B cell (primary cell): Measurements from ENCODE around the gene CUEDC2. TPM values are rescaled to one million over a fixed set of nuclear protein-coding genes. Genes with fewer than 3 reads are reported as not detected.

Experiments
- ATAC-seq: fragments of 200-7000 bp; cut with Tn5 transposase; one replicate; pipeline ENCODE4 v1.10.0; 2021; ENCODE audit warnings: low read depth, mild to moderate bottlenecking, moderate number of reproducible peaks, moderate library complexity
- CTCF ChIA-PET: fragments of 350-600 bp; sonication (Branson Sonifier 250); formaldehyde crosslinking; loops from one replicate; lab custom pipeline; 2021; ENCODE audit warnings: antibody characterized with exemption, inconsistent platforms; lab: Charles Lee
- POLR2A ChIA-PET: fragments of 350-600 bp; sonication (Branson Sonifier 250); formaldehyde crosslinking; loops from one replicate; lab custom pipeline; 2021; ENCODE audit warnings: antibody characterized with exemption; lab: Charles Lee
- DNase-seq: peaks from one replicate; pipeline ENCODE4 v3.0.0; 2013
- H2AFZ ChIP-seq: 2 replicates; pipeline ENCODE4 v1.6.1; 2012; ENCODE audit warnings: mild to moderate bottlenecking, low read depth, low read length; ENCODE audit not compliant: insufficient read depth, poor library complexity, severe bottlenecking
- H3K27ac ChIP-seq, 2 donors: 1 replicate in 1 of 2; 2 replicates in 1 of 2; pipeline ENCODE4 v1.5.1; 2012 to 2013; ENCODE audit warnings: low read length in 2 of 2, mild to moderate bottlenecking in 2 of 2, moderate library complexity in 1 of 2
- H3K27me3 ChIP-seq, 4 experiments: fragments of 200-600 bp in 1 of 4; sonication (generic) in 1 of 4; replicated peaks in 1 of 4; 1 replicate in 2 of 4; 2 replicates in 2 of 4; pipeline versions ENCODE4 v1.6.1 to v1.7.0; 2013 to 2016; ENCODE audit warnings: low read length in 3 of 4, mild to moderate bottlenecking in 2 of 4, mixed read lengths in 1 of 4, moderate library complexity in 1 of 4; ENCODE audit not compliant: insufficient read depth in 4 of 4, control insufficient read depth in 3 of 4; ENCODE audit errors: control extremely low read depth in 1 of 4
- H3K36me3 ChIP-seq, 2 experiments: replicated peaks in 1 of 2; 1 replicate in 1 of 2; 2 replicates in 1 of 2; pipeline versions ENCODE4 v1.6.1 to v1.7.1; 2013; ENCODE audit warnings: low read length in 1 of 2; ENCODE audit not compliant: insufficient read depth in 2 of 2, control insufficient read depth in 1 of 2; ENCODE audit errors: control extremely low read depth in 1 of 2, extremely low read depth in 1 of 2
- H3K4me1 ChIP-seq, 2 donors: fragments of 200-600 bp in 1 of 2; sonication (generic) in 1 of 2; 1 replicate in 1 of 2; 2 replicates in 1 of 2; pipeline versions ENCODE4 v1.5.1 to v1.6.1; 2013 to 2017; ENCODE audit warnings: low read length in 2 of 2; ENCODE audit not compliant: control insufficient read depth in 2 of 2, insufficient read depth in 2 of 2
- H3K4me2 ChIP-seq: replicated peaks from 2 replicates; pipeline ENCODE3; 2012; ENCODE audit warnings: mild to moderate bottlenecking, low read depth, low read length; ENCODE audit not compliant: poor library complexity, severe bottlenecking
- H3K4me3 ChIP-seq, 5 experiments: fragments of 200-600 bp in 1 of 5; sonication (generic) in 1 of 5; 1 replicate in 3 of 5; 2 replicates in 2 of 5; pipeline versions ENCODE4 v1.5.1 to v1.7.0; 2011 to 2016; ENCODE audit warnings: low read length in 4 of 5, mild to moderate bottlenecking in 4 of 5, low read depth in 2 of 5, control low read depth in 1 of 5, moderate library complexity in 1 of 5; ENCODE audit not compliant: insufficient read depth in 1 of 5; ENCODE audit errors: control extremely low read depth in 1 of 5, extremely low read depth in 1 of 5
- H3K79me2 ChIP-seq: fragments of 200-600 bp; sonication (generic); one replicate; pipeline ENCODE4 v1.6.0; 2016; ENCODE audit warnings: low read length; ENCODE audit not compliant: control insufficient read depth, insufficient read depth
- H3K9ac ChIP-seq: fragments of 200-600 bp; sonication (generic); 2 replicates; pipeline ENCODE4 v1.6.1; 2017; ENCODE audit warnings: mild to moderate bottlenecking, low read length, moderate library complexity
- H3K9me3 ChIP-seq, 3 donors: one replicate each; pipeline versions ENCODE4 v1.6.1 to v1.7.1; 2013; ENCODE audit warnings: low read length in 2 of 3; ENCODE audit not compliant: control insufficient read depth in 2 of 3, insufficient read depth in 1 of 3; ENCODE audit errors: control extremely low read depth in 1 of 3
- H4K20me1 ChIP-seq: 2 replicates; pipeline ENCODE4 v1.6.0; 2012; ENCODE audit warnings: mild to moderate bottlenecking, low read length; ENCODE audit not compliant: insufficient read depth, control insufficient read depth, poor library complexity, severe bottlenecking
- H3K27ac Mint-ChIP-seq: one replicate; pipeline ENCODE4 v1.8.0; 2021; ENCODE audit warnings: mixed read lengths
- H3K27me3 Mint-ChIP-seq: one replicate; pipeline ENCODE4 v1.8.0; 2021; ENCODE audit warnings: mixed read lengths
- H3K4me1 Mint-ChIP-seq: one replicate; pipeline ENCODE4 v1.8.0; 2021; ENCODE audit warnings: mixed read lengths
- H3K4me3 Mint-ChIP-seq: one replicate; pipeline ENCODE4 v1.8.0; 2021; ENCODE audit warnings: mixed read lengths
- H3K9me3 Mint-ChIP-seq: one replicate; pipeline ENCODE4 v1.8.0; 2022; ENCODE audit warnings: mixed read lengths; ENCODE audit not compliant: insufficient read depth
- EZH2 ChIP-seq: IDR thresholded peaks from 2 replicates; pipeline ENCODE4 v1.6.1; 2012; ENCODE audit warnings: borderline replicate concordance, low read depth, mild to moderate bottlenecking, moderate library complexity, low read length; ENCODE audit not compliant: insufficient read depth, poor library complexity, severe bottlenecking
- WGBS: methylation state at CpG from one replicate; pipeline ENCODE4 v1.1.5; 2013; ENCODE audit warnings: missing lambda C conversion rate; ENCODE audit not compliant: insufficient coverage; 5-methylcytosine and 5-hydroxymethylcytosine counted together
- intact Hi-C: fragments of 100-400 bp; cut with micrococcal nuclease; formaldehyde crosslinking; loops from one replicate; pipeline ENCODE4 v1.10.0; 2022
- polyA plus RNA-seq: library from polyadenylated mRNA; depleted of rRNA; stranded (reverse); fragments of >200 nt; gene quantifications from 2 replicates; pipeline ENCODE4 v1.2.3, GENCODE V29; 2012
- total RNA-seq, 2 donors: library from RNA; stranded (reverse); fragments of 120-200 nt in 1 of 2; gene quantifications; 1 replicate in 1 of 2; 2 replicates in 1 of 2; pipeline versions ENCODE4 v1.2.3 to v1.2.4, GENCODE V29; 2013 to 2022
- TF ChIP-seq, protein P1 (sequence below): fragments of 200-600 bp; IDR thresholded peaks from one replicate; pipeline ENCODE4 v1.8.0; 2022; ENCODE audit warnings: antibody characterized with exemption, mild to moderate bottlenecking

Gene CUEDC2
- total and polyA plus RNA-seq, 2 donors (not counting 1 experiment from before 2014, with no cell fraction given), result 35.6 to 49.4 TPM

DNA sequence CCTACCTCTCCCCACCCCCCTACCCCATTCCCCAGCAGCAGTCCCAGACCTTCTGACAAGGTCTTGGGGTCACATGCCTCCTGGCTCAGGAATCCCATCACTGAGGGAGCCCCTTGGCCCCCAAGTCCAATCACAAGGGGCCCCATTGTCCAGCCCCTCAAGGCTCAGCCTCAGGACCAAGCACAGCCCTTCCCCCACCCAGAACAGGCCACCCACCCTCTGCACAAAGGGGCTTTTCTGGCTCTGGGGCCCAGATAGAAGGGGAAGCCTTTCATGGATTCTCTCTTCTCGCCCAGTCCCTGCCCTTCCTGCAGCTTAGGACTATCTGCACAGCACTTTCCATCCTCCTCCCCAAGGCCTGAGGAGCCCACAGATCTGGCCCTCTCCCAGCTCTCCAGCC is 6.9 kb downstream of the CUEDC2 start:
- ChIA-PET POLR2A (interaction anchor here (0.7 kb wide), 1 partner anchor 224 kb away, joined by 6 read pairs; no protein-coding TSS in a partner anchor), CTCF (interaction anchor here (1.2 to 2.6 kb wide), 3 partner anchors 20 to 195 kb away, joined by 3 to 9 read pairs (median 3); no protein-coding TSS in a partner anchor)
- Mint-ChIP-seq H3K4me3 (no peak overlapping the region), H3K4me1 (peaks cover 19% of the 10 kb centered on the region), H3K27ac (no peak overlapping the region), H3K9me3 (no peaks in the 10 kb centered on the region), H3K27me3 (no peaks in the 10 kb centered on the region)
- TF ChIP-seq, protein P1, sequence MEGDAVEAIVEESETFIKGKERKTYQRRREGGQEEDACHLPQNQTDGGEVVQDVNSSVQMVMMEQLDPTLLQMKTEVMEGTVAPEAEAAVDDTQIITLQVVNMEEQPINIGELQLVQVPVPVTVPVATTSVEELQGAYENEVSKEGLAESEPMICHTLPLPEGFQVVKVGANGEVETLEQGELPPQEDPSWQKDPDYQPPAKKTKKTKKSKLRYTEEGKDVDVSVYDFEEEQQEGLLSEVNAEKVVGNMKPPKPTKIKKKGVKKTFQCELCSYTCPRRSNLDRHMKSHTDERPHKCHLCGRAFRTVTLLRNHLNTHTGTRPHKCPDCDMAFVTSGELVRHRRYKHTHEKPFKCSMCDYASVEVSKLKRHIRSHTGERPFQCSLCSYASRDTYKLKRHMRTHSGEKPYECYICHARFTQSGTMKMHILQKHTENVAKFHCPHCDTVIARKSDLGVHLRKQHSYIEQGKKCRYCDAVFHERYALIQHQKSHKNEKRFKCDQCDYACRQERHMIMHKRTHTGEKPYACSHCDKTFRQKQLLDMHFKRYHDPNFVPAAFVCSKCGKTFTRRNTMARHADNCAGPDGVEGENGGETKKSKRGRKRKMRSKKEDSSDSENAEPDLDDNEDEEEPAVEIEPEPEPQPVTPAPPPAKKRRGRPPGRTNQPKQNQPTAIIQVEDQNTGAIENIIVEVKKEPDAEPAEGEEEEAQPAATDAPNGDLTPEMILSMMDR, result no peak
- no peak for TF ChIP-seq EZH2
- H3K27me3 ChIP-seq, result no peaks in the 10 kb centered on the region
- H3K9me3 ChIP-seq, result no peaks in the 10 kb centered on the region
- H2AFZ ChIP-seq, result no peak overlapping the region
- H4K20me1 ChIP-seq, result peaks cover 11% of the 10 kb centered on the region
- no peak overlapping the region for H3K27ac ChIP-seq
- H3K36me3 ChIP-seq, result peaks cover 0 to 14% of the 10 kb centered on the region in 2 experiments
- ATAC-seq, result no peak
- H3K4me3 ChIP-seq, result no peak overlapping the region
- no peak overlapping the region for H3K4me2 ChIP-seq
- no peak for DNase-seq
- WGBS, result 100% methylated on average over 1 of the region's 1 CpG
- H3K79me2 ChIP-seq, result no peaks in the 10 kb centered on the region
- intact Hi-C loops, result no loop called here
- no peak overlapping the region for H3K9ac ChIP-seq
- peaks cover 15 to 18% of the 10 kb centered on the region in 2 donors for H3K4me1 ChIP-seq

DNA sequence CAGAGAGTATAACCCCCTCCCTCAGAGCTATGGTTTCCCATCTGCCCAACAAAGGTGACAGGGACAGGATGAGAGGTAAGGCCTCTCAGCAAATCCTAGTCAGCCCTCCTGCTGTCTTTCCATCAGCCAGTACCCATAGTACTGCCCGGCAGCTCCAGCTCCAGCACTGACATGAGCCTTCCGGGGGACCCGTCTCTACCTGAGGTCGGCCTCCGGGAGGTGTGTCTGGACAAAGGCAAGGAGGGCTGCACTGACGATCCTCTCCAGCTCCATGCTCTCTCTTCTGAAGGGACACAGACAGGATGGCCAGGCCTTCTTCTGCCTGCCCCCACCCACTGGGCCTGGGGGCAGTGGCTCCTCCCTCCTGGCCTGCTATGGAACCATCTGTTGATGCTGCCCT is 7.5 kb downstream of the CUEDC2 start:
- intact Hi-C loops, result loop anchor here (5.0 kb wide), 1 partner anchor 293 kb away; the partner anchor contains the start of gene PPRC1
- Histone ChIP-seq H3K4me3 (no peak overlapping the region), H3K27ac (no peak overlapping the region), H2AFZ (no peak overlapping the region), H3K36me3 (peaks cover 0 to 14% of the 10 kb centered on the region in 2 experiments), H3K4me2 (no peak overlapping the region), H3K9me3 (no peaks in the 10 kb centered on the region), H3K79me2 (no peaks in the 10 kb centered on the region), H3K4me1 (peaks cover 20 to 23% of the 10 kb centered on the region in 2 donors), H4K20me1 (peaks cover 14% of the 10 kb centered on the region), H3K9ac (no peak overlapping the region), H3K27me3 (no peaks in the 10 kb centered on the region)
- DNase-seq (no peak), ATAC-seq (no peak)
- H3K4me3 Mint-ChIP-seq, result no peak overlapping the region
- CTCF ChIA-PET, result interaction anchor here (0.9 to 6.1 kb wide), 3 partner anchors 22 to 195 kb away, joined by 3 to 108 read pairs (median 9); partner anchors contain the start of gene NFKB2
- 96% methylated on average over 5 of the region's 6 CpGs for WGBS
- H3K9me3 Mint-ChIP-seq, result no peaks in the 10 kb centered on the region
- H3K27ac Mint-ChIP-seq, result no peak overlapping the region
- H3K27me3 Mint-ChIP-seq, result no peaks in the 10 kb centered on the region
- POLR2A ChIA-PET, result interaction anchor here (0.7 kb wide), 1 partner anchor 224 kb away, joined by 6 read pairs; no protein-coding TSS in a partner anchor
- H3K4me1 Mint-ChIP-seq, result peaks cover 24% of the 10 kb centered on the region
- no peak for TF ChIP-seq EZH2
- TF ChIP-seq, protein P1, result no peak
